Measurements from ENCODE around the gene NDUFS4.

GRCh38 chr5:53613061-53613460 is 52.6 kb downstream of the NDUFS4 start:
- TF ChIP-seq, protein P1, sequence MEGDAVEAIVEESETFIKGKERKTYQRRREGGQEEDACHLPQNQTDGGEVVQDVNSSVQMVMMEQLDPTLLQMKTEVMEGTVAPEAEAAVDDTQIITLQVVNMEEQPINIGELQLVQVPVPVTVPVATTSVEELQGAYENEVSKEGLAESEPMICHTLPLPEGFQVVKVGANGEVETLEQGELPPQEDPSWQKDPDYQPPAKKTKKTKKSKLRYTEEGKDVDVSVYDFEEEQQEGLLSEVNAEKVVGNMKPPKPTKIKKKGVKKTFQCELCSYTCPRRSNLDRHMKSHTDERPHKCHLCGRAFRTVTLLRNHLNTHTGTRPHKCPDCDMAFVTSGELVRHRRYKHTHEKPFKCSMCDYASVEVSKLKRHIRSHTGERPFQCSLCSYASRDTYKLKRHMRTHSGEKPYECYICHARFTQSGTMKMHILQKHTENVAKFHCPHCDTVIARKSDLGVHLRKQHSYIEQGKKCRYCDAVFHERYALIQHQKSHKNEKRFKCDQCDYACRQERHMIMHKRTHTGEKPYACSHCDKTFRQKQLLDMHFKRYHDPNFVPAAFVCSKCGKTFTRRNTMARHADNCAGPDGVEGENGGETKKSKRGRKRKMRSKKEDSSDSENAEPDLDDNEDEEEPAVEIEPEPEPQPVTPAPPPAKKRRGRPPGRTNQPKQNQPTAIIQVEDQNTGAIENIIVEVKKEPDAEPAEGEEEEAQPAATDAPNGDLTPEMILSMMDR (IDR thresholded peaks at IDR 0.05; ENCODE audit: insufficient read depth, low read length, poor library complexity, severe bottlenecking), result no peak
- TF ChIP-seq EZH2phosphoT487 (conservative IDR thresholded peaks at IDR 0.05; ENCODE audit: low read length), result no peak
